ENCODE measurements around the gene ALOX5. TPM values are rescaled to one million over a fixed set of nuclear protein-coding genes. Genes with fewer than 3 reads are reported as not detected.

The ALOX5 gene
- total and polyA plus RNA-seq, 4 donors: 2.9 to 16.9 (median 8.4) TPM

DNA sequence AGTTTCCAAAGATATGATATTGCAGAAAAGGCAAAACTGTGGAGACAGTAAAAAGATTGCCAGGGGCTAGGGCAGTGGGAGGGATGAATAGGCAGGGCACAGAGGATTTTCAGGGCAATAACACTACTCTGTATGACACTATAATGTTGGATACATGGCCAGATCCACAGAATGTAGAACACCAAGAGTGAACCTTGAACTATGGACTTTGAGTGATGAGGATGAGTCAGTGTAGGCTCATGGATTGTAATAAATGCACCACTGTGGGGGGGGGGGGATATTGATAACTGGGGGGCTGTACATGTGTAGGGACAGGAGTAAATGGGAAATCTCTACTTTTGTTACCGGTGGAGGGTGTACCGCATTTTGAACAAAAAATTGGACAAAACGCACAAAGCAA is 77.4 kb downstream of the ALOX5 start (continued):
- TF ChIP-seq NR2F2 (IDR thresholded peaks at IDR 0.05) (no peak), TAF1 (conservative IDR thresholded peaks at IDR 0.05) (no peak), EGR1 (IDR thresholded peaks at IDR 0.05; ENCODE audit: low read depth in 2 of 2) (no peak), RXRA (IDR thresholded peaks at IDR 0.05) (peak in 1 of 2 donors; percentile 53), RAD21 (IDR thresholded peaks at IDR 0.05) (no peak)
- TF ChIP-seq, protein P1, sequence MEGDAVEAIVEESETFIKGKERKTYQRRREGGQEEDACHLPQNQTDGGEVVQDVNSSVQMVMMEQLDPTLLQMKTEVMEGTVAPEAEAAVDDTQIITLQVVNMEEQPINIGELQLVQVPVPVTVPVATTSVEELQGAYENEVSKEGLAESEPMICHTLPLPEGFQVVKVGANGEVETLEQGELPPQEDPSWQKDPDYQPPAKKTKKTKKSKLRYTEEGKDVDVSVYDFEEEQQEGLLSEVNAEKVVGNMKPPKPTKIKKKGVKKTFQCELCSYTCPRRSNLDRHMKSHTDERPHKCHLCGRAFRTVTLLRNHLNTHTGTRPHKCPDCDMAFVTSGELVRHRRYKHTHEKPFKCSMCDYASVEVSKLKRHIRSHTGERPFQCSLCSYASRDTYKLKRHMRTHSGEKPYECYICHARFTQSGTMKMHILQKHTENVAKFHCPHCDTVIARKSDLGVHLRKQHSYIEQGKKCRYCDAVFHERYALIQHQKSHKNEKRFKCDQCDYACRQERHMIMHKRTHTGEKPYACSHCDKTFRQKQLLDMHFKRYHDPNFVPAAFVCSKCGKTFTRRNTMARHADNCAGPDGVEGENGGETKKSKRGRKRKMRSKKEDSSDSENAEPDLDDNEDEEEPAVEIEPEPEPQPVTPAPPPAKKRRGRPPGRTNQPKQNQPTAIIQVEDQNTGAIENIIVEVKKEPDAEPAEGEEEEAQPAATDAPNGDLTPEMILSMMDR (IDR thresholded peaks at IDR 0.05; ENCODE audit: low read depth, low read length, missing input control): no peak

DNA sequence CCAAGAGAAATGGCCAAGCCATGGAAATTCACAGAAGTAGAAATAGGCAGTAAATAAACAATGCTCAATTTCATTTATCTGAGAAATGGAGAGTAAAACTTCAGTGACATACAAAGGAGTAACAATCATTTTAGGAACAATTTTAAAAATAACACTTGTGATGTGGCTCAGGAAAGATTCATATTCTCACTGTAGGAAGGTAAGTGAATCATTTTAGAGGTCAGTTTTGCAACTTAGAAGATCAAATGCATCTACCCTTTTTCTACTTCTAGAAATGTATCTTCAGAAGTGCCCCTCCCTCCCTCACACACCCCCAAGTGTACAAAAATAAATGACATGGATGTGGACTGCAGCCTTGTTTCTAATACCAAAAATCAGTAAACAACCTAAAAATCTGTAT is 78.3 kb downstream of the ALOX5 start:
- no peaks in the 10 kb centered on the region for H3K9me3 ChIP-seq (ENCODE audit: control insufficient read depth in 4 of 4, low read length in 3 of 4)
- no peak for DNase-seq (ENCODE audit: low spot score)
- H3K36me3 ChIP-seq (ENCODE audit: control insufficient read depth in 4 of 4, insufficient read depth in 3 of 4, low read depth in 1 of 4, low read length in 3 of 4): no peaks in the 10 kb centered on the region
- no peak for TF ChIP-seq NR2F2 (IDR thresholded peaks at IDR 0.05)
- TF ChIP-seq, protein P1 (IDR thresholded peaks at IDR 0.05; ENCODE audit: low read depth, low read length, missing input control): no peak
- TF ChIP-seq TAF1 (conservative IDR thresholded peaks at IDR 0.05): no peak
- TF ChIP-seq, protein P2, sequence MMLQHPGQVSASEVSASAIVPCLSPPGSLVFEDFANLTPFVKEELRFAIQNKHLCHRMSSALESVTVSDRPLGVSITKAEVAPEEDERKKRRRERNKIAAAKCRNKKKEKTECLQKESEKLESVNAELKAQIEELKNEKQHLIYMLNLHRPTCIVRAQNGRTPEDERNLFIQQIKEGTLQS (IDR thresholded peaks at IDR 0.05): no peak
- TF ChIP-seq GABPA (IDR thresholded peaks at IDR 0.05 in 1 of 2, conservative IDR thresholded peaks at IDR 0.05 in 1 of 2): no peak
- TF ChIP-seq RAD21 (IDR thresholded peaks at IDR 0.05): no peak
- TF ChIP-seq JUND (IDR thresholded peaks at IDR 0.05): no peak
- no peak for TF ChIP-seq FOXA1 (IDR thresholded peaks at IDR 0.05)
- H3K4me3 ChIP-seq (ENCODE audit: low read depth in 1 of 3, low read length in 3 of 3): no peak overlapping the region
- H3K27me3 ChIP-seq (ENCODE audit: control insufficient read depth in 4 of 4, insufficient read depth in 4 of 4, low read length in 3 of 4): no peaks in the 10 kb centered on the region
- no peak overlapping the region for H3K27ac ChIP-seq (ENCODE audit: low read depth in 1 of 2, low read length in 2 of 2)
- peaks cover 2 to 40% (median 27%) of the 10 kb centered on the region in 4 donors for H3K4me1 ChIP-seq (ENCODE audit: control insufficient read depth in 4 of 4, insufficient read depth in 4 of 4, low read length in 3 of 4)
- no peak overlapping the region for H3K9ac ChIP-seq (ENCODE audit: low read depth in 1 of 2, low read length in 2 of 2)

DNA sequence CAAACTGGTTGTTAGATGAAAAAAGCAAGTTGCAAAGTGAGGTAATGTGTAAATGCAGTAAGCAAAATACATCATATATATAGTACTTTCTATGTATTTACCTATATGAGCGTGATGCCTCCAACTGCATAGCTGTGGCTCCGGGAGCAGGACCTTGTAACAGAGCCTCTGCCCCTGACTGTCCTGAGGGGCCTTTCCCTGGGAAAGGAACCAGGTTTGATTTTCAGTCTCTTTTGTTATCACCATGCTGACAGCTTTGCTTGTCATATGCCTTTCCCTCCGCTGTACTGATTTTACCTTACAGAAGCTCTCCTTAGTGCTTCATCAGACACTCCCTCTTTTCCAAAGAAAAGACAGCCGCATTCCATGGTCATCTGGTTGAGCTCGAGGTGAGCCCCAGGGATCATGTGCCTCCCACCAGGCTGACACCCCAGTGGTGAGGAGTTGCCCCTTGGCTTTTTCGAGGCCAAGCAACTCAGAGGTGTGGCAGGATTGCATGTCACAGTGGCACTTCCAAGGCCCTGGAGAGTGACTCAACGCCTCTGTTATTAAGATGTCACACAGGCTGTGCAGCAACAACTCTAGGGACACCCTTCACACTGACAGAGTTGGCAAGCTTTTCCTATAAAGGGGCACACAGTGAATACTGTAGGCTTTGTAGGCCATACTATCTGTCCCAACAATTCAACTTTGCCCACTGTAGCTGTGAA is 78.9 kb downstream of the ALOX5 start:
- Histone ChIP-seq H3K4me3 (ENCODE audit: low read depth in 1 of 3, low read length in 3 of 3) (no peak overlapping the region), H3K9me3 (ENCODE audit: control insufficient read depth in 4 of 4, low read length in 3 of 4) (no peaks in the 10 kb centered on the region), H3K27me3 (ENCODE audit: control insufficient read depth in 4 of 4, insufficient read depth in 4 of 4, low read length in 3 of 4) (no peaks in the 10 kb centered on the region), H3K36me3 (ENCODE audit: control insufficient read depth in 4 of 4, insufficient read depth in 3 of 4, low read depth in 1 of 4, low read length in 3 of 4) (peaks cover 0 to 4% (median under 1%) of the 10 kb centered on the region in 4 donors), H3K27ac (ENCODE audit: low read depth in 1 of 2, low read length in 2 of 2) (peak overlapping the region in 1 of 2 donors; percentile 52), H3K4me1 (ENCODE audit: control insufficient read depth in 4 of 4, insufficient read depth in 4 of 4, low read length in 3 of 4) (peaks cover 2 to 33% (median 25%) of the 10 kb centered on the region in 4 donors), H3K9ac (ENCODE audit: low read depth in 1 of 2, low read length in 2 of 2) (no peak overlapping the region)
- 92% methylated on average over 7 of the region's 7 CpGs for WGBS
- DNase-seq (ENCODE audit: low spot score): no peak
- no peak for TF ChIP-seq NR2F2 (IDR thresholded peaks at IDR 0.05)
- TF ChIP-seq JUND (IDR thresholded peaks at IDR 0.05): no peak
- no peak for TF ChIP-seq HNF4G (IDR thresholded peaks at IDR 0.05)
- TF ChIP-seq FOXA2 (IDR thresholded peaks at IDR 0.05): no peak
- TF ChIP-seq, protein P3, sequence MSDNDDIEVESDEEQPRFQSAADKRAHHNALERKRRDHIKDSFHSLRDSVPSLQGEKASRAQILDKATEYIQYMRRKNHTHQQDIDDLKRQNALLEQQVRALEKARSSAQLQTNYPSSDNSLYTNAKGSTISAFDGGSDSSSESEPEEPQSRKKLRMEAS (IDR thresholded peaks at IDR 0.05): no peak
- no peak for TF ChIP-seq RAD21 (IDR thresholded peaks at IDR 0.05)
- no peak for TF ChIP-seq GABPA (IDR thresholded peaks at IDR 0.05 in 1 of 2, conservative IDR thresholded peaks at IDR 0.05 in 1 of 2)
- TF ChIP-seq SP1 (IDR thresholded peaks at IDR 0.05): no peak
- TF ChIP-seq EGR1 (IDR thresholded peaks at IDR 0.05; ENCODE audit: low read depth in 2 of 2): no peak
- no peak for TF ChIP-seq HNF4A (conservative IDR thresholded peaks at IDR 0.05)
- TF ChIP-seq, protein P4, sequence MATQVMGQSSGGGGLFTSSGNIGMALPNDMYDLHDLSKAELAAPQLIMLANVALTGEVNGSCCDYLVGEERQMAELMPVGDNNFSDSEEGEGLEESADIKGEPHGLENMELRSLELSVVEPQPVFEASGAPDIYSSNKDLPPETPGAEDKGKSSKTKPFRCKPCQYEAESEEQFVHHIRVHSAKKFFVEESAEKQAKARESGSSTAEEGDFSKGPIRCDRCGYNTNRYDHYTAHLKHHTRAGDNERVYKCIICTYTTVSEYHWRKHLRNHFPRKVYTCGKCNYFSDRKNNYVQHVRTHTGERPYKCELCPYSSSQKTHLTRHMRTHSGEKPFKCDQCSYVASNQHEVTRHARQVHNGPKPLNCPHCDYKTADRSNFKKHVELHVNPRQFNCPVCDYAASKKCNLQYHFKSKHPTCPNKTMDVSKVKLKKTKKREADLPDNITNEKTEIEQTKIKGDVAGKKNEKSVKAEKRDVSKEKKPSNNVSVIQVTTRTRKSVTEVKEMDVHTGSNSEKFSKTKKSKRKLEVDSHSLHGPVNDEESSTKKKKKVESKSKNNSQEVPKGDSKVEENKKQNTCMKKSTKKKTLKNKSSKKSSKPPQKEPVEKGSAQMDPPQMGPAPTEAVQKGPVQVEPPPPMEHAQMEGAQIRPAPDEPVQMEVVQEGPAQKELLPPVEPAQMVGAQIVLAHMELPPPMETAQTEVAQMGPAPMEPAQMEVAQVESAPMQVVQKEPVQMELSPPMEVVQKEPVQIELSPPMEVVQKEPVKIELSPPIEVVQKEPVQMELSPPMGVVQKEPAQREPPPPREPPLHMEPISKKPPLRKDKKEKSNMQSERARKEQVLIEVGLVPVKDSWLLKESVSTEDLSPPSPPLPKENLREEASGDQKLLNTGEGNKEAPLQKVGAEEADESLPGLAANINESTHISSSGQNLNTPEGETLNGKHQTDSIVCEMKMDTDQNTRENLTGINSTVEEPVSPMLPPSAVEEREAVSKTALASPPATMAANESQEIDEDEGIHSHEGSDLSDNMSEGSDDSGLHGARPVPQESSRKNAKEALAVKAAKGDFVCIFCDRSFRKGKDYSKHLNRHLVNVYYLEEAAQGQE (IDR thresholded peaks at IDR 0.05): no peak
- no peak for TF ChIP-seq YY1 (IDR thresholded peaks at IDR 0.05)
- TF ChIP-seq, protein P5, sequence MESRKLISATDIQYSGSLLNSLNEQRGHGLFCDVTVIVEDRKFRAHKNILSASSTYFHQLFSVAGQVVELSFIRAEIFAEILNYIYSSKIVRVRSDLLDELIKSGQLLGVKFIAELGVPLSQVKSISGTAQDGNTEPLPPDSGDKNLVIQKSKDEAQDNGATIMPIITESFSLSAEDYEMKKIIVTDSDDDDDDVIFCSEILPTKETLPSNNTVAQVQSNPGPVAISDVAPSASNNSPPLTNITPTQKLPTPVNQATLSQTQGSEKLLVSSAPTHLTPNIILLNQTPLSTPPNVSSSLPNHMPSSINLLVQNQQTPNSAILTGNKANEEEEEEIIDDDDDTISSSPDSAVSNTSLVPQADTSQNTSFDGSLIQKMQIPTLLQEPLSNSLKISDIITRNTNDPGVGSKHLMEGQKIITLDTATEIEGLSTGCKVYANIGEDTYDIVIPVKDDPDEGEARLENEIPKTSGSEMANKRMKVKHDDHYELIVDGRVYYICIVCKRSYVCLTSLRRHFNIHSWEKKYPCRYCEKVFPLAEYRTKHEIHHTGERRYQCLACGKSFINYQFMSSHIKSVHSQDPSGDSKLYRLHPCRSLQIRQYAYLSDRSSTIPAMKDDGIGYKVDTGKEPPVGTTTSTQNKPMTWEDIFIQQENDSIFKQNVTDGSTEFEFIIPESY (IDR thresholded peaks at IDR 0.05): no peak
- no peak for TF ChIP-seq FOXA1 (IDR thresholded peaks at IDR 0.05)
- no peak for TF ChIP-seq TAF1 (conservative IDR thresholded peaks at IDR 0.05)
- TF ChIP-seq RXRA (IDR thresholded peaks at IDR 0.05): no peak
